C4-2B (cell line): ENCODE measurements around the gene SH3BP2.

Experiments
- H3K27ac ChIP-seq: fragments of 450-650 bp; 2 replicates; pipeline ENCODE4 v1.5.1; 2017
- ZFX ChIP-seq: fragments of 450-650 bp; IDR thresholded peaks from 2 replicates; pipeline ENCODE4 v1.6.1; 2017
- TF ChIP-seq, protein P1 (sequence below): fragments of 450-650 bp; conservative IDR thresholded peaks from 2 replicates; pipeline ENCODE4 v1.5.1; 2017; ENCODE audit warnings: mild to moderate bottlenecking

SH3BP2 gene

GRCh38 chr4:2804973-2805501, 12.2 kb downstream of the SH3BP2 start:
- peak overlapping the region; percentile 54 for H3K27ac ChIP-seq
- TF ChIP-seq, protein P1, sequence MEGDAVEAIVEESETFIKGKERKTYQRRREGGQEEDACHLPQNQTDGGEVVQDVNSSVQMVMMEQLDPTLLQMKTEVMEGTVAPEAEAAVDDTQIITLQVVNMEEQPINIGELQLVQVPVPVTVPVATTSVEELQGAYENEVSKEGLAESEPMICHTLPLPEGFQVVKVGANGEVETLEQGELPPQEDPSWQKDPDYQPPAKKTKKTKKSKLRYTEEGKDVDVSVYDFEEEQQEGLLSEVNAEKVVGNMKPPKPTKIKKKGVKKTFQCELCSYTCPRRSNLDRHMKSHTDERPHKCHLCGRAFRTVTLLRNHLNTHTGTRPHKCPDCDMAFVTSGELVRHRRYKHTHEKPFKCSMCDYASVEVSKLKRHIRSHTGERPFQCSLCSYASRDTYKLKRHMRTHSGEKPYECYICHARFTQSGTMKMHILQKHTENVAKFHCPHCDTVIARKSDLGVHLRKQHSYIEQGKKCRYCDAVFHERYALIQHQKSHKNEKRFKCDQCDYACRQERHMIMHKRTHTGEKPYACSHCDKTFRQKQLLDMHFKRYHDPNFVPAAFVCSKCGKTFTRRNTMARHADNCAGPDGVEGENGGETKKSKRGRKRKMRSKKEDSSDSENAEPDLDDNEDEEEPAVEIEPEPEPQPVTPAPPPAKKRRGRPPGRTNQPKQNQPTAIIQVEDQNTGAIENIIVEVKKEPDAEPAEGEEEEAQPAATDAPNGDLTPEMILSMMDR, result no peak
- TF ChIP-seq ZFX, result no peak

DNA sequence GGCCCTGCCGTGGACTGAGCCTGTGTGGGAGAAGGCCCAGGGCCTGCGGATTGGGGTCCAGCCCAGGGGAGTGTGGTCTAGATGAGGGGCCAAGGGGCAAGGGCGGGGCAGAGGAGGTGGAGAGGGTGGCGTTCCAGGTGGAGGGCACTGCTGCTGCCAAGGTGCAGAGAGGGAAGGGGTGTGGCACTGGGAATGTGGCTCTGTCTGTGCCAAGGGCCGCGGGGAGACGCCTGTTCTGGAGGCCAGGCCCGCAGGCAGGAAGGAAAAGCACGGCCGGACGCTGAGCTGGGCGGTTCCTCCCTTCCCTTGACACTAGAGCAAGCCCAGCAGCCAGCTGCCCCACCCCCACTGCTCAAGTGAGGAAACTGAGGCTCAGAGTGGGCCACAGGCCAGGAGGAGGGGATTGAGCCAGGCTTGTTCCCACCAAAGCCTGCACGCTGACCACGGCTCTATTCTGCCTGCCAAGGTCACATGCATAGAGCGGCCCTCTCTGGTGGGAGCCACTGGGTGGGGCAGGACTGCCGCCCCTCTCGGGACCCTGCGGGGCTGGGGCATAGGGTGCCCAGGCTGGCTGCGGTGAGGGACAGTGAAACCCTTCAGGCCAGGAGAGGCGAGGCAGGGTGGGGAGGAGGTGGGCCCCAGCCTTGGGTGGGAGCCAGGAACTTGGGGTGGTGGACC, 13.0 kb downstream of the SH3BP2 start:
- H3K27ac ChIP-seq, result peak overlapping the region; percentile 54
- TF ChIP-seq, protein P1, result no peak
- no peak for TF ChIP-seq ZFX

DNA sequence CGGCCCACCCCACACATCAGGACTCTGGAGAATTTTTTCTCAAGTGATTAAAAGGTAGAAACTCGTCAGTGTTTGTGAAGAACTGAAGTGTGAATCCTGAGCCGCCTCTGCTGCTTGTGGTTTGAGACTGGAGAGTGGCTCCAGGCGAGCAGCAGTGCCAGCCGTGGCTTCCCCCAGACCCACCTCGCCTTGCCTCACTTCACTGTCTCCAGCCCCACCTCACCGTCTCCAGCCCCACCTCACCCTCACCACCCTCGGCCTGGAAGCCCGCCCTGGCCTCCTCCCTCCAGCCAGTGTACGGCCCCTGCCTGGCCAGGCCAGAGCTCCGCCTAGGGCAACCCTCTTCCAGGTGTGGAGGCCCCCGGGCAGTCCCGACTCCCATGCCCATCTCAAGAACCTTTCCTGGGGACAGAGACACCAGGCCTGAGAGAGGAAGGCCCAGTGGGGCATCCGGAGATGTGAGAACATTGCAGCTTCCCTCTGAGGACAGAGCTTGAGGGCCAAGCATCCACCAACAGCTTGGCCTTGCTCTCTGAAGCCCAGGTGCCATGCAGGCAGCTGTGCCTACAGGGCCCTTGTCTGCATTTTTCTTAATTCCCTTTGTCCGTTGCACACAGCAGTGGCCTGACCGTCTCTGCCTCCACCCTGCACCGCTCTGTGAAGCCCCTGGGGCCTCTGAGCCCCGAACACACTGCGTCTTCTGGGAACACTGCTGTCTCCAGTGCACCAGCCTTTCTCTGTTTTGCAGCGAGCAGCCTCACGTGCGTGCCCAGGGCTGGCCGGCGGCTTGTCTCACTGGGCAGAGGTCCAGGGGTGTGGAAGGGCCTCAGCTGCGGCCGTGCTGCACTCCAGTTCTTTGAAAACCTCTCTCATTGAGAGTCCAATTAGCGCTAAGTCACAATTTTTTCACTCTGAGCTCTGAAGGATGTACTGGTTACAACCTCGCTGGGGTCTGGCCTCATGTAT, 13.8 kb downstream of the SH3BP2 start:
- peak overlapping the region; percentile 54 for H3K27ac ChIP-seq
- TF ChIP-seq, protein P1, result no peak
- TF ChIP-seq ZFX, result no peak

GRCh38 chr4:2807571-2807970, 14.7 kb downstream of the SH3BP2 start:
- no peak for TF ChIP-seq ZFX
- TF ChIP-seq, protein P1, result no peak
- H3K27ac ChIP-seq, result no peak overlapping the region; the same call in 1 of the 2 replicates

DNA sequence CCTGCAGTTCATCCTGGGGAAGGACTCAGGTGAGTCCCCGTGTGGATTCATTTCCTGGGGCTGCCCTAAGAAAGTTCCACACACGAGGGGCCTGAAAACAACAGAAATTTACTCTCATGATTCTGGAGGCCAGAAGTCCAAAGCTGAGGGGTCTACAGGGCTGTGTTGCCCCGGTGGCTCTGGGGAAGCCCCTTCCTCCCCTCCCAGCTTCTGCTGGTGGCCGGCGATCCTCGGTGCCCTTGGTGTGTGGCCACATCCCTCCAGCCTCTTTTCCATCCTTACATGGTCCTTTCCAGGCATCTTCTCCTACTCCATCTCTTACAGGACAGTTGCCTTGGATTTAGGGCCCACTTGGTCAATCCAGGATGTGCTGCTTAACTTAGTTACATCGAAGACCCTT, 15.1 kb downstream of the SH3BP2 start:
- TF ChIP-seq, protein P1, result no peak
- TF ChIP-seq ZFX, result no peak
- H3K27ac ChIP-seq, result no peak overlapping the region

GRCh38 chr4:2809610-2810180, 16.8 kb downstream of the SH3BP2 start:
- H3K27ac ChIP-seq, result no peak overlapping the region
- no peak for TF ChIP-seq ZFX
- TF ChIP-seq, protein P1, result no peak

DNA sequence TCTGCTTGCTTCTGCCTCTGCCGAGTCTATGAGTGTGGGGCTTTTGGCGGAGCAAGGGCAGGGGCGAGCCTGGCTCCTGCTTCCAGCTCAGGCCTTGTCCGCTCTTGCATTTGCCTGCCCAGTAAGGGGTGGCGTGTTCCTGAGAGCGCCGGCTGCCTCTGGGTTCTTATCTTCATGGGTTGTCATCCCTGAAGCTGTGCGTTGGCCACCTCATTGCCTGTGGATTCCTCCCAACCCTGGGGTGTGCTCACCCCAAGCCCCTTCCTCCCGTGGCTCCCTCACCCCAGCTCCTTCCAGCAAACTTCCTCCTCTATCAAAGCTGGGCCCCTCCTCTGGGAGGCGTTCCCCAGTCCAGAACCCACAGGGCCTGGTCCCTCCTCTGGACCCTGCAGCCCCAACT, 17.5 kb downstream of the SH3BP2 start:
- no peak for TF ChIP-seq ZFX
- TF ChIP-seq, protein P1, result no peak
- H3K27ac ChIP-seq, result peak overlapping the region; percentile 86
